Mesothelial cell of epicardium (in vitro differentiated cells): ENCODE measurements around the gene GUCA1A. TPM values are rescaled to one million over a fixed set of nuclear protein-coding genes. Genes with fewer than 3 reads are reported as not detected.
A peak's percentile ranks its signal among the peaks of the same experiment; 100 is the strongest.

Experiments used
- DNase-seq, 2 experiments: peaks; one replicate each; pipeline ENCODE4 v3.0.0; 2021; ENCODE audit warnings: low spot score in 2 of 2; ENCODE audit not compliant: unreplicated experiment in 2 of 2
- H3K27ac Mint-ChIP-seq: 2 replicates; pipeline ENCODE4 v1.8.0; 2021; ENCODE audit warnings: mixed read lengths
- H3K27me3 Mint-ChIP-seq: 2 replicates; pipeline ENCODE4 v1.8.0; 2021; ENCODE audit warnings: low read depth, mixed read lengths
- H3K36me3 Mint-ChIP-seq: 2 replicates; pipeline ENCODE4 v1.8.0; 2021; ENCODE audit warnings: mixed read lengths
- H3K4me1 Mint-ChIP-seq: 2 replicates; pipeline ENCODE4 v1.8.0; 2021; ENCODE audit warnings: mixed read lengths
- H3K4me3 Mint-ChIP-seq: 2 replicates; pipeline ENCODE4 v1.8.0; 2021; ENCODE audit warnings: mild to moderate bottlenecking, moderate library complexity, mixed read lengths
- H3K9me3 Mint-ChIP-seq: 2 replicates; pipeline ENCODE4 v1.8.0; 2021; ENCODE audit warnings: mixed read lengths
- CTCF ChIP-seq: fragments of 200-600 bp; sonication (generic); IDR thresholded peaks from one replicate; pipeline ENCODE4 v1.5.0; 2021; ENCODE audit warnings: antibody characterized with exemption; ENCODE audit not compliant: unreplicated experiment
- total RNA-seq: library from RNA; stranded (reverse); gene quantifications from 3 replicates; pipeline ENCODE4 v1.2.1, GENCODE V29; 2021

Gene GUCA1A
- 0.91 to 1.3 TPM (median 0.92 TPM) in 3 replicates for total RNA-seq

- H3K27ac Mint-ChIP-seq = no peak within 1 kb of the TSS
- no peak within 1 kb of the TSS for H3K4me3 Mint-ChIP-seq
- no peaks in the 10 kb centered on the region for H3K9me3 Mint-ChIP-seq
- TF ChIP-seq CTCF = no peak
- H3K4me1 Mint-ChIP-seq = no peaks in the 10 kb centered on the region
- H3K36me3 Mint-ChIP-seq = no peaks in the 10 kb centered on the region
- DNase-seq = no peak
- peaks cover 3% of the 10 kb centered on the region for H3K27me3 Mint-ChIP-seq
These were observed at the start of gene GUCA1A for GRCh38 chr6:42173101-42173500. Gene GUCA1A, plus strand, starts transcription at chr6:42173364. Its CDS starts 250 bp downstream, at chr6:42173614.

- peaks cover 10% of the 10 kb centered on the region for H3K36me3 Mint-ChIP-seq
- peaks cover 4% of the 10 kb centered on the region for H3K4me1 Mint-ChIP-seq
These were observed 49.6 kb upstream of the GUCA1A start for GRCh38 chr6:42123379-42124103.

GRCh38 chr6:42124223-42124836, 48.8 kb upstream of the GUCA1A start:
- peaks cover 10% of the 10 kb centered on the region for H3K36me3 Mint-ChIP-seq
- peaks cover 4% of the 10 kb centered on the region for H3K4me1 Mint-ChIP-seq
- H3K9me3 Mint-ChIP-seq = no peaks in the 10 kb centered on the region
- H3K27me3 Mint-ChIP-seq = no peaks in the 10 kb centered on the region
- H3K27ac Mint-ChIP-seq = peak overlapping the region; percentile 69
- TF ChIP-seq CTCF = no peak
- H3K4me3 Mint-ChIP-seq = no peak overlapping the region
- DNase-seq = no peak

More at GRCh38 chr6:42123379-42124103, 49.6 kb upstream of the GUCA1A start:
- H3K9me3 Mint-ChIP-seq = no peaks in the 10 kb centered on the region
- no peak overlapping the region for H3K4me3 Mint-ChIP-seq
- H3K27me3 Mint-ChIP-seq = no peaks in the 10 kb centered on the region
- TF ChIP-seq CTCF = no peak
- peak overlapping the region; percentile 47 for H3K27ac Mint-ChIP-seq
- DNase-seq = no peak

- H3K9me3 Mint-ChIP-seq = no peaks in the 10 kb centered on the region
- H3K4me1 Mint-ChIP-seq = peaks cover 4% of the 10 kb centered on the region
- H3K27me3 Mint-ChIP-seq = no peaks in the 10 kb centered on the region
- H3K27ac Mint-ChIP-seq = no peak overlapping the region
- TF ChIP-seq CTCF = no peak
- no peak overlapping the region for H3K4me3 Mint-ChIP-seq
- no peak for DNase-seq
- peaks cover 10% of the 10 kb centered on the region for H3K36me3 Mint-ChIP-seq
These were observed 47.9 kb upstream of the GUCA1A start for GRCh38 chr6:42125231-42125630.

- Mint-ChIP-seq H3K4me1 (peaks cover 4% of the 10 kb centered on the region), H3K36me3 (peaks cover 10% of the 10 kb centered on the region), H3K9me3 (no peaks in the 10 kb centered on the region), H3K27me3 (no peaks in the 10 kb centered on the region), H3K4me3 (no peak overlapping the region), H3K27ac (no peak overlapping the region)
- DNase-seq = no peak
- no peak for TF ChIP-seq CTCF
These were observed 47.5 kb upstream of the GUCA1A start for GRCh38 chr6:42125663-42126062.
